Measurements from ENCODE around the gene ZBTB34.

GRCh38 chr9:126880947-126881332 lies 20.5 kb downstream of the ZBTB34 start:
- TF ChIP-seq CTCF (conservative IDR thresholded peaks at IDR 0.05): no peak
- TF ChIP-seq ZFX (IDR thresholded peaks at IDR 0.05): no peak

All from C4-2B (cell line).